ENCODE results near the gene TXK. TPM values are rescaled to one million over a fixed set of nuclear protein-coding genes. Genes with fewer than 3 reads are reported as not detected.

The TXK gene
- total and polyA plus RNA-seq, 2 experiments from 2014 or later, result not detected

- Histone ChIP-seq H2AFZ (no peak overlapping the region), H3K27me3 (replicated peaks; ENCODE audit: insufficient read depth) (peaks cover 22% of the 10 kb centered on the region), H3K4me1 (ENCODE audit: insufficient read depth) (peaks cover 5% of the 10 kb centered on the region; the same call in 1 of the 2 replicates), H3K9ac (no peak overlapping the region), H3K27ac (no peak overlapping the region), H3K36me3 (ENCODE audit: low read depth) (no peaks in the 10 kb centered on the region), H3K9me2 (ENCODE audit: insufficient read depth) (no peaks in the 10 kb centered on the region), H3K4me3 (no peak overlapping the region), H3K9me3 (ENCODE audit: low read depth) (no peaks in the 10 kb centered on the region), H3F3A (ENCODE audit: insufficient read depth) (no peaks in the 10 kb centered on the region), H3K79me2 (ENCODE audit: insufficient read depth) (no peaks in the 10 kb centered on the region), H3K4me2 (ENCODE audit: unreplicated experiment) (no peak overlapping the region), H4K20me1 (ENCODE audit: insufficient read depth) (no peaks in the 10 kb centered on the region)
- 56 to 60% methylated on average over 5 of the region's 5 CpGs for WGBS, 2 experiments (ENCODE audit: low coverage in 1 of 2, low lambda C conversion rate in 2 of 2, missing lambda C conversion rate in 2 of 2)
- TF ChIP-seq EZH2 (IDR thresholded peaks at IDR 0.05; ENCODE audit: insufficient read depth, poor library complexity, severe bottlenecking) (no peak), EZH2phosphoT487 (IDR thresholded peaks at IDR 0.05; ENCODE audit: insufficient read depth, low read depth) (no peak)
- no peak for DNase-seq
- in situ Hi-C loops (cut with MboI), result loop anchor here (10.0 kb wide), 1 partner anchor 74 kb away; no protein-coding TSS in a partner anchor
Observed at GRCh38 chr4:48078862-48079655, 55.0 kb downstream of the TXK start.

GRCh38 chr4:48078425-48078824, 55.6 kb downstream of the TXK start:
- TF ChIP-seq EZH2 (IDR thresholded peaks at IDR 0.05; ENCODE audit: insufficient read depth, poor library complexity, severe bottlenecking) (no peak), EZH2phosphoT487 (IDR thresholded peaks at IDR 0.05; ENCODE audit: insufficient read depth, low read depth) (no peak)
- 45 to 48% methylated on average over 2 of the region's 2 CpGs for WGBS, 2 experiments (ENCODE audit: low coverage in 1 of 2, low lambda C conversion rate in 2 of 2, missing lambda C conversion rate in 2 of 2)
- H3K79me2 ChIP-seq (ENCODE audit: insufficient read depth), result no peaks in the 10 kb centered on the region
- no peak overlapping the region for H3K4me2 ChIP-seq (ENCODE audit: unreplicated experiment)
- DNase-seq, result no peak
- no peaks in the 10 kb centered on the region for H3K9me2 ChIP-seq (ENCODE audit: insufficient read depth)
- H3K9ac ChIP-seq, result no peak overlapping the region
- H3K9me3 ChIP-seq (ENCODE audit: low read depth), result no peaks in the 10 kb centered on the region
- in situ Hi-C loops (cut with MboI), result loop anchor here (10.0 kb wide), 1 partner anchor 74 kb away; no protein-coding TSS in a partner anchor
- H3K27ac ChIP-seq, result no peak overlapping the region
- no peaks in the 10 kb centered on the region for H3F3A ChIP-seq (ENCODE audit: insufficient read depth)
- no peaks in the 10 kb centered on the region for H4K20me1 ChIP-seq (ENCODE audit: insufficient read depth)
- H3K36me3 ChIP-seq (ENCODE audit: low read depth), result no peaks in the 10 kb centered on the region
- no peak overlapping the region for H3K4me3 ChIP-seq
- peaks cover 5% of the 10 kb centered on the region; the same call in 1 of the 2 replicates for H3K4me1 ChIP-seq (ENCODE audit: insufficient read depth)
- no peak overlapping the region for H2AFZ ChIP-seq
- peaks cover 15% of the 10 kb centered on the region for H3K27me3 ChIP-seq (replicated peaks; ENCODE audit: insufficient read depth)

- WGBS, 2 experiments (ENCODE audit: low coverage in 1 of 2, low lambda C conversion rate in 2 of 2, missing lambda C conversion rate in 2 of 2), result 41 to 59% methylated on average over 1 of the region's 1 CpG
- no peaks in the 10 kb centered on the region for H3K9me3 ChIP-seq (ENCODE audit: low read depth)
- H3K36me3 ChIP-seq (ENCODE audit: low read depth), result no peaks in the 10 kb centered on the region
- H3K4me1 ChIP-seq (ENCODE audit: insufficient read depth), result no peaks in the 10 kb centered on the region
- H3K27ac ChIP-seq, result no peak overlapping the region
- no peak overlapping the region for H3K9ac ChIP-seq
- no peak for DNase-seq
- no peak overlapping the region for H3K4me2 ChIP-seq (ENCODE audit: unreplicated experiment)
- no peak overlapping the region for H3K4me3 ChIP-seq
- H3K79me2 ChIP-seq (ENCODE audit: insufficient read depth), result no peaks in the 10 kb centered on the region
- H4K20me1 ChIP-seq (ENCODE audit: insufficient read depth), result no peaks in the 10 kb centered on the region
- TF ChIP-seq EZH2phosphoT487 (IDR thresholded peaks at IDR 0.05; ENCODE audit: insufficient read depth, low read depth), result no peak
- TF ChIP-seq EZH2 (IDR thresholded peaks at IDR 0.05; ENCODE audit: insufficient read depth, poor library complexity, severe bottlenecking), result no peak
- no peak overlapping the region for H2AFZ ChIP-seq
- no peaks in the 10 kb centered on the region for H3K9me2 ChIP-seq (ENCODE audit: insufficient read depth)
- no peaks in the 10 kb centered on the region for H3F3A ChIP-seq (ENCODE audit: insufficient read depth)
- in situ Hi-C loops (cut with MboI), result loop anchor here (10.0 kb wide), 1 partner anchor 70 kb away; no protein-coding TSS in a partner anchor
- peaks cover 7% of the 10 kb centered on the region; the same call in 1 of the 2 replicates for H3K27me3 ChIP-seq (replicated peaks; ENCODE audit: insufficient read depth)
Observed at GRCh38 chr4:48074657-48075056, 59.4 kb downstream of the TXK start.

- 44 to 47% methylated on average over 3 of the region's 3 CpGs for WGBS, 2 experiments (ENCODE audit: low coverage in 1 of 2, low lambda C conversion rate in 2 of 2, missing lambda C conversion rate in 2 of 2)
- DNase-seq, result no peak
- H3K4me2 ChIP-seq (ENCODE audit: unreplicated experiment), result no peak overlapping the region
- no peak overlapping the region for H3K9ac ChIP-seq
- H3K27ac ChIP-seq, result no peak overlapping the region
- H3K27me3 ChIP-seq (replicated peaks; ENCODE audit: insufficient read depth), result peaks cover 7% of the 10 kb centered on the region; the same call in 1 of the 2 replicates
- TF ChIP-seq EZH2phosphoT487 (IDR thresholded peaks at IDR 0.05; ENCODE audit: insufficient read depth, low read depth) (no peak), EZH2 (IDR thresholded peaks at IDR 0.05; ENCODE audit: insufficient read depth, poor library complexity, severe bottlenecking) (no peak)
- H3K9me3 ChIP-seq (ENCODE audit: low read depth), result no peaks in the 10 kb centered on the region
- in situ Hi-C loops (cut with MboI), result loop anchor here (10.0 kb wide), 1 partner anchor 69 kb away; no protein-coding TSS in a partner anchor
- H3K79me2 ChIP-seq (ENCODE audit: insufficient read depth), result no peaks in the 10 kb centered on the region
- no peaks in the 10 kb centered on the region for H3K36me3 ChIP-seq (ENCODE audit: low read depth)
- no peaks in the 10 kb centered on the region for H3K9me2 ChIP-seq (ENCODE audit: insufficient read depth)
- no peaks in the 10 kb centered on the region for H3F3A ChIP-seq (ENCODE audit: insufficient read depth)
- H2AFZ ChIP-seq, result no peak overlapping the region
- H3K4me1 ChIP-seq (ENCODE audit: insufficient read depth), result no peaks in the 10 kb centered on the region
- no peaks in the 10 kb centered on the region for H4K20me1 ChIP-seq (ENCODE audit: insufficient read depth)
- no peak overlapping the region for H3K4me3 ChIP-seq
Observed at GRCh38 chr4:48073567-48074103, 60.4 kb downstream of the TXK start.

All from GM23248 (cell line).